Heart left ventricle (tissue), 11 donors: ENCODE data around the gene KLK1. TPM values are rescaled to one million over a fixed set of nuclear protein-coding genes. Genes with fewer than 3 reads are reported as not detected.

Source experiments
- polyA plus RNA-seq, 2 donors: library from polyadenylated mRNA; stranded (reverse); fragments of 200-250 nt; gene quantifications; one replicate each; pipeline ENCODE4 v1.2.3, GENCODE V29; 2013
- total RNA-seq, 9 donors: library from RNA; depleted of rRNA in 2 of 9; stranded (reverse); fragments of >200 nt in 2 of 9; fragmentation: NEBNext Ultra II Directional in 3 of 9; extraction: Animal tissue kit (Norgen Biotek cat#: 25700) in 3 of 9; gene quantifications; one replicate each; pipeline versions ENCODE4 v1.1.0 to v1.2.4, GENCODE V29; 2016 to 2023
- donor health status: ischemic (EF 13 %, LVEDD 7.1; RV severe dilation, severe dysfunction).
- donor health status: healthy with polysubstance abuse.
- donor health status: DM: no; HTN: yes; CAD: no.
- donor health status: DM: no; HTN: no; CAD: no.
- donor health status: ischemic (EF 25% LVEDD 5.7; RV mildly dilated, moderate dysfunction).
- donor health status: healthy.
- donor health status: DM: yes; HTN: yes; CAD: no.
- donor health status: PGD.
- donor health status: nonischemic (EF 23%, LVEDD 6.1; RV moderate dilation, normal function).

The KLK1 gene
- total and polyA plus RNA-seq, 11 donors: 0.50 to 1.4 (median 0.58) TPM; not detected in 5

Other genes with a start within 250 kb of the KLK1 start
- under 1 TPM in 4 of 9 donors, not detected in 5; 0.17 to 0.75 (median 0.25) TPM for gene SYT3, start 183.9 kb downstream of the KLK1 start, total RNA-seq
- under 1 TPM in 1 of 2 donors, not detected in 1; 0.06 TPM for gene SYT3, start 183.9 kb downstream of the KLK1 start, polyA plus RNA-seq
- gene C19orf81, start 174.3 kb downstream of the KLK1 start, total RNA-seq: 1 to 10 TPM in 5 of 9 donors, under 1 TPM in 2, not detected in 2; 0.65 to 3.6 (median 1.7) TPM
- gene C19orf81, start 174.3 kb downstream of the KLK1 start, polyA plus RNA-seq: not detected
- gene SHANK1, start 104.0 kb downstream of the KLK1 start, total RNA-seq: 1 to 10 TPM in 1 of 9 donors, under 1 TPM in 7, not detected in 1; 0.28 to 2.1 (median 0.49) TPM
- under 1 TPM; 0.03 to 0.23 TPM for gene SHANK1, start 104.0 kb downstream of the KLK1 start, polyA plus RNA-seq
- gene CLEC11A, start 100.4 kb downstream of the KLK1 start, total RNA-seq: 10 to 100 TPM in 1 of 9 donors, 1 to 10 TPM in 8; 2.4 to 16.6 (median 4.2) TPM
- 1 to 10 TPM; 2.4 to 7.2 TPM for gene CLEC11A, start 100.4 kb downstream of the KLK1 start, polyA plus RNA-seq
- not detected for gene GPR32, start 53.3 kb downstream of the KLK1 start, total RNA-seq
- gene GPR32, start 53.3 kb downstream of the KLK1 start, polyA plus RNA-seq: not detected
- not detected for gene ACP4, start 33.4 kb downstream of the KLK1 start, total RNA-seq
- gene ACP4, start 33.4 kb downstream of the KLK1 start, polyA plus RNA-seq: not detected
- gene KLK15, start 9.8 kb upstream of the KLK1 start, total RNA-seq: not detected
- not detected for gene KLK15, start 9.8 kb upstream of the KLK1 start, polyA plus RNA-seq
- not detected for gene KLK3, start 31.1 kb upstream of the KLK1 start, total RNA-seq
- not detected for gene KLK3, start 31.1 kb upstream of the KLK1 start, polyA plus RNA-seq
- not detected for gene KLK2, start 49.7 kb upstream of the KLK1 start, total RNA-seq
- gene KLK2, start 49.7 kb upstream of the KLK1 start, polyA plus RNA-seq: not detected
- not detected for gene KLK4, start 87.6 kb upstream of the KLK1 start, total RNA-seq
- gene KLK4, start 87.6 kb upstream of the KLK1 start, polyA plus RNA-seq: not detected
- gene KLK5, start 129.3 kb upstream of the KLK1 start, total RNA-seq: 1 to 10 TPM in 1 of 9 donors, not detected in 8; 5.4 TPM
- not detected for gene KLK5, start 129.3 kb upstream of the KLK1 start, polyA plus RNA-seq
- not detected for gene KLK6, start 145.8 kb upstream of the KLK1 start, total RNA-seq
- gene KLK6, start 145.8 kb upstream of the KLK1 start, polyA plus RNA-seq: not detected
- gene KLK7, start 160.1 kb upstream of the KLK1 start, total RNA-seq: 1 to 10 TPM in 1 of 9 donors, not detected in 8; 4.1 TPM
- gene KLK7, start 160.1 kb upstream of the KLK1 start, polyA plus RNA-seq: not detected
- 1 to 10 TPM in 1 of 9 donors, not detected in 8; 1.9 TPM for gene KLK8, start 177.8 kb upstream of the KLK1 start, total RNA-seq
- not detected for gene KLK8, start 177.8 kb upstream of the KLK1 start, polyA plus RNA-seq
- 1 to 10 TPM in 1 of 9 donors, under 1 TPM in 4, not detected in 4; 0.12 to 4.0 (median 0.37) TPM for gene KLK10, start 195.9 kb upstream of the KLK1 start, total RNA-seq
- gene KLK10, start 195.9 kb upstream of the KLK1 start, polyA plus RNA-seq: under 1 TPM in 1 of 2 donors, not detected in 1; 0.33 TPM
- gene KLK11, start 202.8 kb upstream of the KLK1 start, total RNA-seq: 10 to 100 TPM in 1 of 9 donors, under 1 TPM in 1, not detected in 7; 0.32 to 19.1 TPM
- gene KLK11, start 202.8 kb upstream of the KLK1 start, polyA plus RNA-seq: under 1 TPM; 0.35 to 0.42 TPM
- not detected for gene KLK12, start 211.2 kb upstream of the KLK1 start, total RNA-seq
- gene KLK12, start 211.2 kb upstream of the KLK1 start, polyA plus RNA-seq: not detected
- 1 to 10 TPM in 1 of 9 donors, not detected in 8; 2.2 TPM for gene KLK13, start 241.3 kb upstream of the KLK1 start, total RNA-seq
- gene KLK13, start 241.3 kb upstream of the KLK1 start, polyA plus RNA-seq: under 1 TPM in 1 of 2 donors, not detected in 1; 0.90 TPM